ENCODE results near the gene TEP1. TPM values are rescaled to one million over a fixed set of nuclear protein-coding genes. Genes with fewer than 3 reads are reported as not detected.

The TEP1 gene
- total and polyA plus RNA-seq, 2 of the 8 experiments (the other 6 are each of a cell fraction or from before 2014, with no cell fraction given): 6.9 to 10.7 TPM

- peaks cover 0 to 15% of the 10 kb centered on the region in 2 experiments; a peak in 2 of 4 replicates for H3K79me2 ChIP-seq (ENCODE audit: control insufficient read depth in 1 of 2, insufficient read depth in 2 of 2, low read length in 2 of 2)
- no peak overlapping the region for H2AFZ ChIP-seq (ENCODE audit: low read length)
- no peak overlapping the region for H3K56ac ChIP-seq (replicated peaks; ENCODE audit: insufficient read length, low read depth, low read length)
- no peak overlapping the region for H2BK5ac ChIP-seq (ENCODE audit: low read depth, low read length)
- H2BK12ac ChIP-seq (ENCODE audit: low read depth, low read length): no peak overlapping the region
- no peak overlapping the region for H4K5ac ChIP-seq (ENCODE audit: insufficient read length, low read depth, low read length)
- H3K27ac ChIP-seq (ENCODE audit: low read depth, low read length): no peak overlapping the region
- H2BK20ac ChIP-seq (ENCODE audit: low read length): no peak overlapping the region
- H3K36me3 ChIP-seq (ENCODE audit: control insufficient read depth in 2 of 4, insufficient read depth in 4 of 4, low read length in 3 of 4): peaks cover 18 to 63% (median 38%) of the 10 kb centered on the region in 4 experiments
- H3K9me3 ChIP-seq (ENCODE audit: insufficient read depth in 2 of 2, low read depth in 1 of 2, low read length in 1 of 2): no peaks in the 10 kb centered on the region
- no peaks in the 10 kb centered on the region for H3K79me1 ChIP-seq (ENCODE audit: low read depth, low read length)
- no peak overlapping the region for H2AK5ac ChIP-seq (ENCODE audit: low read depth, low read length)
- H3K4me3 ChIP-seq (ENCODE audit: extremely low read depth in 1 of 4, insufficient read depth in 2 of 4, low read depth in 3 of 4, low read length in 4 of 4): no peak overlapping the region
- DNase-seq (ENCODE audit: low read depth in 1 of 2, low spot score in 2 of 2) (no peak), FAIRE-seq (no peak)
- no peak overlapping the region for H2BK120ac ChIP-seq (replicated peaks; ENCODE audit: low read depth, low read length)
- no peak overlapping the region for H3K18ac ChIP-seq (ENCODE audit: extremely low read depth, low read length)
- H3K4me2 ChIP-seq (ENCODE audit: insufficient read depth in 1 of 2, low read depth in 2 of 2, low read length in 2 of 2): no peak overlapping the region
- H3K27me3 ChIP-seq (replicated peaks in 1 of 4; ENCODE audit: control insufficient read depth in 3 of 4, extremely low read depth in 1 of 4, insufficient read depth in 3 of 4, low read length in 3 of 4): no peaks in the 10 kb centered on the region
- ChIA-PET CTCF (ENCODE audit: partially characterized antibody) (interaction anchor here (1.1 kb wide), 1 partner anchor 265 kb away, joined by 4 read pairs; no protein-coding TSS in a partner anchor), POLR2A (ENCODE audit: partially characterized antibody) (no interaction called here)
- H4K91ac ChIP-seq (replicated peaks; ENCODE audit: insufficient read length, low read length): no peak overlapping the region
- H3K23me2 ChIP-seq (ENCODE audit: low read depth, low read length): peaks cover 2% of the 10 kb centered on the region; the same call in 1 of the 2 replicates
- H3K23ac ChIP-seq (ENCODE audit: insufficient read length): no peak overlapping the region
- H4K8ac ChIP-seq (ENCODE audit: extremely low read depth, insufficient read depth, low read length): no peak overlapping the region
- H3K9ac ChIP-seq (replicated peaks in 1 of 4; ENCODE audit: extremely low read depth in 1 of 4, low read depth in 3 of 4, low read length in 3 of 4): no peak overlapping the region
- no peaks in the 10 kb centered on the region for H3K4me1 ChIP-seq (replicated peaks in 1 of 4; ENCODE audit: control insufficient read depth in 3 of 4, insufficient read depth in 4 of 4, low read length in 3 of 4)
- H2BK15ac ChIP-seq (ENCODE audit: low read length): no peak overlapping the region
- WGBS, 2 experiments (ENCODE audit: extremely low coverage in 1 of 2, insufficient coverage in 1 of 2, insufficient read length in 1 of 2, insufficient replicate concordance in 2 of 2, low coverage in 1 of 2, low lambda C conversion rate in 2 of 2, missing lambda C conversion rate in 1 of 2): 94% methylated on average over 3 of the region's 3 CpGs; no CpG with 5 or more reads in 1 of the 2 experiments
- H3K4ac ChIP-seq (replicated peaks; ENCODE audit: insufficient read length, low read depth, low read length): no peak overlapping the region
- no peaks in the 10 kb centered on the region for H4K20me1 ChIP-seq (replicated peaks in 1 of 2; ENCODE audit: control insufficient read depth in 1 of 2, insufficient read depth in 2 of 2, low read length in 2 of 2)
- H3K14ac ChIP-seq (ENCODE audit: insufficient read length): no peak overlapping the region
- TF ChIP-seq JUN (IDR thresholded peaks at IDR 0.05; ENCODE audit: low read depth, low read length) (no peak), FOSL1 (IDR thresholded peaks at IDR 0.05; ENCODE audit: insufficient read depth, low read depth, low read length) (no peak), KDM1A (IDR thresholded peaks at IDR 0.05; ENCODE audit: borderline replicate concordance, low read length) (no peak), POLR2AphosphoS5 (IDR thresholded peaks at IDR 0.05; ENCODE audit: low read depth, low read length) (no peak), RBBP5 (IDR thresholded peaks at IDR 0.05; ENCODE audit: borderline replicate concordance, low read depth, low read length) (no peak), TBP (IDR thresholded peaks at IDR 0.05; ENCODE audit: low read depth, low read length) (no peak), TCF12 (IDR thresholded peaks at IDR 0.05; ENCODE audit: low read depth, low read length) (no peak), POU5F1 (IDR thresholded peaks at IDR 0.05; ENCODE audit: low read depth, low read length) (no peak), NRF1 (IDR thresholded peaks at IDR 0.05; ENCODE audit: low read depth, low read length) (no peak), TEAD4 (IDR thresholded peaks at IDR 0.05; ENCODE audit: low read depth, low read length) (no peak), CTBP2 (IDR thresholded peaks at IDR 0.05; ENCODE audit: borderline replicate concordance, insufficient read depth, insufficient read length, low read length) (no peak), GABPA (IDR thresholded peaks at IDR 0.05; ENCODE audit: borderline replicate concordance, insufficient read depth, low read length) (no peak), SAP30 (IDR thresholded peaks at IDR 0.05; ENCODE audit: insufficient read depth, insufficient replicate concordance, low read length) (no peak), BCL11A (IDR thresholded peaks at IDR 0.05; ENCODE audit: low read depth in 2 of 2, low read length in 2 of 2) (no peak), SIRT6 (IDR thresholded peaks at IDR 0.05; ENCODE audit: low read length) (no peak)
These were observed 65.6 kb downstream of the TEP1 start for GRCh38 chr14:20347747-20348146.
